ENCODE results near the gene NRM. TPM values are rescaled to one million over a fixed set of nuclear protein-coding genes. Genes with fewer than 3 reads are reported as not detected.

NRM gene
- total and polyA plus RNA-seq, 2 of the 13 experiments (the other 11 are each of a cell fraction or from before 2014, with no cell fraction given): 12.5 to 16.0 TPM

- TF ChIP-seq, protein P1, sequence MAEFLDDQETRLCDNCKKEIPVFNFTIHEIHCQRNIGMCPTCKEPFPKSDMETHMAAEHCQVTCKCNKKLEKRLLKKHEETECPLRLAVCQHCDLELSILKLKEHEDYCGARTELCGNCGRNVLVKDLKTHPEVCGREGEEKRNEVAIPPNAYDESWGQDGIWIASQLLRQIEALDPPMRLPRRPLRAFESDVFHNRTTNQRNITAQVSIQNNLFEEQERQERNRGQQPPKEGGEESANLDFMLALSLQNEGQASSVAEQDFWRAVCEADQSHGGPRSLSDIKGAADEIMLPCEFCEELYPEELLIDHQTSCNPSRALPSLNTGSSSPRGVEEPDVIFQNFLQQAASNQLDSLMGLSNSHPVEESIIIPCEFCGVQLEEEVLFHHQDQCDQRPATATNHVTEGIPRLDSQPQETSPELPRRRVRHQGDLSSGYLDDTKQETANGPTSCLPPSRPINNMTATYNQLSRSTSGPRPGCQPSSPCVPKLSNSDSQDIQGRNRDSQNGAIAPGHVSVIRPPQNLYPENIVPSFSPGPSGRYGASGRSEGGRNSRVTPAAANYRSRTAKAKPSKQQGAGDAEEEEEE (CRISPR knock-in tag; IDR thresholded peaks at IDR 0.05; ENCODE audit: borderline replicate concordance): no peak
- TF ChIP-seq KAT7 (CRISPR knock-in tag; IDR thresholded peaks at IDR 0.05; ENCODE audit: borderline replicate concordance) (0 out of 2 replicates have a peak, but pooled peaks have one; percentile 13), CREB3 (CRISPR knock-in tag; IDR thresholded peaks at IDR 0.05) (0 out of 2 replicates have a peak, but pooled peaks have one; percentile 57), RFXAP (CRISPR knock-in tag; IDR thresholded peaks at IDR 0.05; ENCODE audit: borderline replicate concordance) (no peak), STAG1 (CRISPR knock-in tag; IDR thresholded peaks at IDR 0.05) (no peak), ZNF747 (CRISPR knock-in tag; IDR thresholded peaks at IDR 0.05; ENCODE audit: borderline replicate concordance) (0 out of 2 replicates have a peak, but pooled peaks have one; percentile 39), ZNF598 (CRISPR knock-in tag; IDR thresholded peaks at IDR 0.05; ENCODE audit: borderline replicate concordance) (no peak), ZNF441 (CRISPR knock-in tag; IDR thresholded peaks at IDR 0.05; ENCODE audit: borderline replicate concordance) (peak; percentile 59; the same call in 1 of the 2 replicates), EZH2 (conservative IDR thresholded peaks at IDR 0.05; ENCODE audit: low read depth, low read length) (no peak), CBX1 (IDR thresholded peaks at IDR 0.05; ENCODE audit: low read depth) (no peak), ZNF670 (CRISPR knock-in tag; IDR thresholded peaks at IDR 0.05; ENCODE audit: borderline replicate concordance) (peak; percentile 64; the same call in 1 of the 2 replicates), JARID2 (CRISPR knock-in tag; IDR thresholded peaks at IDR 0.05; ENCODE audit: insufficient replicate concordance) (no peak), ZNF224 (CRISPR knock-in tag; IDR thresholded peaks at IDR 0.05) (no peak), LCORL (IDR thresholded peaks at IDR 0.05) (no peak), LCORL (CRISPR knock-in tag; IDR thresholded peaks at IDR 0.05) (peak; percentile 53; the same call in 1 of the 2 replicates), FOXM1 (CRISPR knock-in tag; IDR thresholded peaks at IDR 0.05) (no peak), POGZ (CRISPR knock-in tag; IDR thresholded peaks at IDR 0.05) (no peak), ATM (IDR thresholded peaks at IDR 0.05; ENCODE audit: borderline replicate concordance) (no peak), ZNF431 (CRISPR knock-in tag; IDR thresholded peaks at IDR 0.05; ENCODE audit: borderline replicate concordance, low read depth) (no peak), SPEN (CRISPR knock-in tag; IDR thresholded peaks at IDR 0.05; ENCODE audit: low read depth) (peak; percentile 72), ZNF205 (CRISPR knock-in tag; IDR thresholded peaks at IDR 0.05) (no peak), U2AF1 (optimal IDR thresholded peaks at IDR 0.05; ENCODE audit: low read depth, low read length) (no peak), ZNF253 (CRISPR knock-in tag; IDR thresholded peaks at IDR 0.05; ENCODE audit: borderline replicate concordance) (no peak)
- TF ChIP-seq, protein P2, sequence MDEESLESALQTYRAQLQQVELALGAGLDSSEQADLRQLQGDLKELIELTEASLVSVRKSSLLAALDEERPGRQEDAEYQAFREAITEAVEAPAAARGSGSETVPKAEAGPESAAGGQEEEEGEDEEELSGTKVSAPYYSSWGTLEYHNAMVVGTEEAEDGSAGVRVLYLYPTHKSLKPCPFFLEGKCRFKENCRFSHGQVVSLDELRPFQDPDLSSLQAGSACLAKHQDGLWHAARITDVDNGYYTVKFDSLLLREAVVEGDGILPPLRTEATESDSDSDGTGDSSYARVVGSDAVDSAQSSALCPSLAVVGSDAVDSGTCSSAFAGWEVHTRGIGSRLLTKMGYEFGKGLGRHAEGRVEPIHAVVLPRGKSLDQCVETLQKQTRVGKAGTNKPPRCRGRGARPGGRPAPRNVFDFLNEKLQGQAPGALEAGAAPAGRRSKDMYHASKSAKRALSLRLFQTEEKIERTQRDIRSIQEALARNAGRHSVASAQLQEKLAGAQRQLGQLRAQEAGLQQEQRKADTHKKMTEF (CRISPR knock-in tag; IDR thresholded peaks at IDR 0.05): peak; percentile 58; the same call in 1 of the 2 replicates
- TF ChIP-seq, protein P3, sequence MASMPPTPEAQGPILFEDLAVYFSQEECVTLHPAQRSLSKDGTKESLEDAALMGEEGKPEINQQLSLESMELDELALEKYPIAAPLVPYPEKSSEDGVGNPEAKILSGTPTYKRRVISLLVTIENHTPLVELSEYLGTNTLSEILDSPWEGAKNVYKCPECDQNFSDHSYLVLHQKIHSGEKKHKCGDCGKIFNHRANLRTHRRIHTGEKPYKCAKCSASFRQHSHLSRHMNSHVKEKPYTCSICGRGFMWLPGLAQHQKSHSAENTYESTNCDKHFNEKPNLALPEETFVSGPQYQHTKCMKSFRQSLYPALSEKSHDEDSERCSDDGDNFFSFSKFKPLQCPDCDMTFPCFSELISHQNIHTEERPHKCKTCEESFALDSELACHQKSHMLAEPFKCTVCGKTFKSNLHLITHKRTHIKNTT (CRISPR knock-in tag; IDR thresholded peaks at IDR 0.05): no peak
Observed at GRCh38 chr6:30690403-30691207, at the start of gene NRM (continued).

All from HepG2 (cell line).